HL-60 (cell line): ENCODE results near the gene UBASH3A.

Source experiments
- DNase-seq, 2 experiments: peaks; one replicate each; pipeline ENCODE4 v3.0.0-alpha.2; 2010 to 2020; ENCODE audit warnings: low read depth in 1 of 2, low spot score in 1 of 2
- H3K27ac ChIP-seq: fragments of 250-450 bp; sonication (Bioruptor Pico); replicated peaks from 2 replicates; pipeline ENCODE4 v1.5.1; 2020; ENCODE audit warnings: mild to moderate bottlenecking, moderate library complexity
- H3K27me3 ChIP-seq: fragments of 250-450 bp; sonication (Bioruptor Pico); 2 replicates; pipeline ENCODE4 v1.5.1; 2021; ENCODE audit warnings: mild to moderate bottlenecking, moderate library complexity; ENCODE audit not compliant: insufficient read depth, poor library complexity, severe bottlenecking
- H3K4me3 ChIP-seq: replicated peaks from 2 replicates; pipeline ENCODE4 v1.5.1; 2011; ENCODE audit warnings: mild to moderate bottlenecking, control low read depth, low read length; ENCODE audit not compliant: insufficient read depth
- GABPA ChIP-seq: IDR thresholded peaks from 2 replicates; pipeline ENCODE4 v1.6.1; 2012; ENCODE audit warnings: low read depth
- POLR2AphosphoS5 ChIP-seq: IDR thresholded peaks from 2 replicates; pipeline ENCODE4 v1.6.1; 2012; ENCODE audit warnings: low read depth
- SPI1 ChIP-seq: IDR thresholded peaks from 2 replicates; pipeline ENCODE4 v1.6.1; 2012; ENCODE audit warnings: low read depth, mild to moderate bottlenecking, borderline replicate concordance
- TF ChIP-seq, protein P1 (sequence below): IDR thresholded peaks from one replicate; pipeline ENCODE4 v1.5.1; 2011; ENCODE audit warnings: low read length, control low read depth, inconsistent platforms; ENCODE audit not compliant: insufficient read depth
- TF ChIP-seq, protein P2 (sequence below): IDR thresholded peaks from 2 replicates; pipeline ENCODE4 v1.6.1; 2012; ENCODE audit warnings: low read depth; ENCODE audit not compliant: insufficient replicate concordance

The UBASH3A gene

DNA sequence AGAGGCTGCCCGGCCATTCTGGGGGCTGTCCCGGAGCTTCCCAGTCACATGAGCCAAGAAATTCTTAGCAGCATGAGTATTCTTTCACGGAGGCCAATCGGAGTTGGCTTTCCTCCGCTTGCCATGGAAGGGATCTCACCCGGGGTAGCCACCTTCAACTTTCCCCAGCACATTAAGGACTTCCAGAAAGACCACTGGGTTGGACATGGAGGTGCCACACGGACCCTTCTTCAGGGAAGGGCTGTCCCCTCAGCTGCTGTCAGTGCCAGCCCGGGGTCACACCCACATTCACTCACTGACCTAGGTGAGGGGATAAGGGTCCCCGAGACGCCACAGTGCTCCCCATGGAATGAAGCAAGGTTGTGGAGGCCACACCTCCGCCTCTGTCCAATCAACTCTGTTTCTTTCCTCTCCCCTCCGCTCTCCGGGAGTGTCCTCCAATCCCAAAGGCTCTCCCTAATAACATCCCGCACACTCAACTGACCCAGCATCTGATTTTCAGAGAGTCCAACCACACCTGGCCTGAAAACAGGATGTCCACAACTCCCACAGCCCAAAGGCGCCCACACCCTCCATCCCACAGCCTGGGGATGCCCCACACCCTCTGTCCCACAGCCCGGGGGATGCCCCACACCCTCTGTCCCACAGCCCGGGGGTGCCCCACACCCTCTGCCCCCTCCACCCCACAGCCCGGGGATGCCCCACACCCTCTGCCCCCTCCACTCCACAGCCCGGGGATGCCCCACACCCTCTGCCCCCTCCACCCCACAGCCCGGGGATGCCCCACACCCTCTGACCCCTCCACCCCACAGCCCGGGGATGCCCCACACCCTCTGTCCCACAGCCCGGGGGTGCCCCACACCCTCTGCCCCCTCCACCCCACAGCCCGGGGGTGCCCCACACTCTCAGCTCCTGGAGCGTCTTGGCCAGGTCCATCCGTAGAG lies 73.0 kb downstream of the UBASH3A start:
- DNase-seq, result no peak
- Histone ChIP-seq H3K4me3 (no peak overlapping the region), H3K27ac (no peak overlapping the region), H3K27me3 (no peaks in the 10 kb centered on the region)
- TF ChIP-seq SPI1 (no peak), POLR2AphosphoS5 (no peak), GABPA (no peak)
- TF ChIP-seq, protein P1, sequence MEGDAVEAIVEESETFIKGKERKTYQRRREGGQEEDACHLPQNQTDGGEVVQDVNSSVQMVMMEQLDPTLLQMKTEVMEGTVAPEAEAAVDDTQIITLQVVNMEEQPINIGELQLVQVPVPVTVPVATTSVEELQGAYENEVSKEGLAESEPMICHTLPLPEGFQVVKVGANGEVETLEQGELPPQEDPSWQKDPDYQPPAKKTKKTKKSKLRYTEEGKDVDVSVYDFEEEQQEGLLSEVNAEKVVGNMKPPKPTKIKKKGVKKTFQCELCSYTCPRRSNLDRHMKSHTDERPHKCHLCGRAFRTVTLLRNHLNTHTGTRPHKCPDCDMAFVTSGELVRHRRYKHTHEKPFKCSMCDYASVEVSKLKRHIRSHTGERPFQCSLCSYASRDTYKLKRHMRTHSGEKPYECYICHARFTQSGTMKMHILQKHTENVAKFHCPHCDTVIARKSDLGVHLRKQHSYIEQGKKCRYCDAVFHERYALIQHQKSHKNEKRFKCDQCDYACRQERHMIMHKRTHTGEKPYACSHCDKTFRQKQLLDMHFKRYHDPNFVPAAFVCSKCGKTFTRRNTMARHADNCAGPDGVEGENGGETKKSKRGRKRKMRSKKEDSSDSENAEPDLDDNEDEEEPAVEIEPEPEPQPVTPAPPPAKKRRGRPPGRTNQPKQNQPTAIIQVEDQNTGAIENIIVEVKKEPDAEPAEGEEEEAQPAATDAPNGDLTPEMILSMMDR, result no peak
- TF ChIP-seq, protein P2, sequence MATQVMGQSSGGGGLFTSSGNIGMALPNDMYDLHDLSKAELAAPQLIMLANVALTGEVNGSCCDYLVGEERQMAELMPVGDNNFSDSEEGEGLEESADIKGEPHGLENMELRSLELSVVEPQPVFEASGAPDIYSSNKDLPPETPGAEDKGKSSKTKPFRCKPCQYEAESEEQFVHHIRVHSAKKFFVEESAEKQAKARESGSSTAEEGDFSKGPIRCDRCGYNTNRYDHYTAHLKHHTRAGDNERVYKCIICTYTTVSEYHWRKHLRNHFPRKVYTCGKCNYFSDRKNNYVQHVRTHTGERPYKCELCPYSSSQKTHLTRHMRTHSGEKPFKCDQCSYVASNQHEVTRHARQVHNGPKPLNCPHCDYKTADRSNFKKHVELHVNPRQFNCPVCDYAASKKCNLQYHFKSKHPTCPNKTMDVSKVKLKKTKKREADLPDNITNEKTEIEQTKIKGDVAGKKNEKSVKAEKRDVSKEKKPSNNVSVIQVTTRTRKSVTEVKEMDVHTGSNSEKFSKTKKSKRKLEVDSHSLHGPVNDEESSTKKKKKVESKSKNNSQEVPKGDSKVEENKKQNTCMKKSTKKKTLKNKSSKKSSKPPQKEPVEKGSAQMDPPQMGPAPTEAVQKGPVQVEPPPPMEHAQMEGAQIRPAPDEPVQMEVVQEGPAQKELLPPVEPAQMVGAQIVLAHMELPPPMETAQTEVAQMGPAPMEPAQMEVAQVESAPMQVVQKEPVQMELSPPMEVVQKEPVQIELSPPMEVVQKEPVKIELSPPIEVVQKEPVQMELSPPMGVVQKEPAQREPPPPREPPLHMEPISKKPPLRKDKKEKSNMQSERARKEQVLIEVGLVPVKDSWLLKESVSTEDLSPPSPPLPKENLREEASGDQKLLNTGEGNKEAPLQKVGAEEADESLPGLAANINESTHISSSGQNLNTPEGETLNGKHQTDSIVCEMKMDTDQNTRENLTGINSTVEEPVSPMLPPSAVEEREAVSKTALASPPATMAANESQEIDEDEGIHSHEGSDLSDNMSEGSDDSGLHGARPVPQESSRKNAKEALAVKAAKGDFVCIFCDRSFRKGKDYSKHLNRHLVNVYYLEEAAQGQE, result no peak

DNA sequence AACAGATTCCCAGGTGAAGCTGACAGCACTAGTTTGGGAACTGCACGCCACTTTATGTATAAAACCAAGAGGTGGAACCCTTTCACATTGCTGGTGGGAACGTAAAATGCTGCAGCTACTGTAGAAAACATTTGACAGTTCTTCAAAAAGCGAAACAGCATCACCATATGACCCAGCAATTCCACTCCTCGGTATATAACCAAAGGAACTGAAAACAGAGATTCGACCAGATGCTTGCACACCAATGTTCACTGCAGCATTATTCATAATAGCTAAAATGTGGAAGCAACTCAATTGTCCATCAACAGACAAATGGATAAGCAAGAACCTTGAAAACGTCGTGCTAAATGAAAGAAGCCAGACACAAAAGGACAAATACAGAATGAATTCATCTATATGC lies 74.8 kb downstream of the UBASH3A start:
- no peak for TF ChIP-seq GABPA
- TF ChIP-seq, protein P2, result no peak
- TF ChIP-seq, protein P1, result no peak
- TF ChIP-seq POLR2AphosphoS5, result no peak
- no peak for TF ChIP-seq SPI1

GRCh38 chr21:42479582-42479981 lies 75.9 kb downstream of the UBASH3A start:
- H3K27me3 ChIP-seq, result no peaks in the 10 kb centered on the region
- no peak overlapping the region for H3K4me3 ChIP-seq
- DNase-seq, result no peak
- TF ChIP-seq GABPA (no peak), SPI1 (no peak), POLR2AphosphoS5 (no peak)
- TF ChIP-seq, protein P2, result no peak
- TF ChIP-seq, protein P1, result no peak
- H3K27ac ChIP-seq, result no peak overlapping the region

More for the DNA sequence above, 74.8 kb downstream of the UBASH3A start:
- Histone ChIP-seq H3K27me3 (no peaks in the 10 kb centered on the region), H3K4me3 (no peak overlapping the region), H3K27ac (no peak overlapping the region)
- DNase-seq, result no peak
